H1 (cell line): ENCODE measurements around the gene RANBP6. TPM values are rescaled to one million over a fixed set of nuclear protein-coding genes. Genes with fewer than 3 reads are reported as not detected.
A peak's percentile ranks its signal among the peaks of the same experiment; 100 is the strongest.

Source experiments
- CTCF ChIA-PET: fragments of 300-600 bp; sonication (Branson Sonifier 250); formaldehyde crosslinking; loops from one replicate; lab custom pipeline; 2021; ENCODE audit not compliant: partially characterized antibody; lab: Charles Lee
- POLR2A ChIA-PET: fragments of 300-600 bp; sonication (Branson Sonifier 250); formaldehyde crosslinking; loops from one replicate; lab custom pipeline; 2021; ENCODE audit warnings: inconsistent platforms; ENCODE audit not compliant: partially characterized antibody; lab: Charles Lee
- DNase-seq, 2 experiments: peaks; one replicate each; pipeline versions ENCODE4 v3.0.0 to v3.0.0-alpha.2; 2010 to 2022; ENCODE audit warnings: low spot score in 2 of 2, low read depth in 1 of 2, mixed read lengths in 1 of 2
- FAIRE-seq: peaks from 2 replicates; lab custom pipeline; 2011; peaks lifted over from hg19 to GRCh38; lab: Jason Lieb, UNC
- H2AFZ ChIP-seq: 2 replicates; pipeline ENCODE4 v1.8.1; 2012; ENCODE audit warnings: low read length, inconsistent platforms
- H2AK5ac ChIP-seq: 2 replicates; pipeline ENCODE4 v1.6.1; 2013; ENCODE audit warnings: low read depth, low read length
- H2BK120ac ChIP-seq: replicated peaks from 2 replicates; pipeline ENCODE3; 2013; ENCODE audit warnings: low read depth, low read length, inconsistent platforms
- H2BK12ac ChIP-seq: 2 replicates; pipeline ENCODE4 v1.6.1; 2013; ENCODE audit warnings: low read depth, low read length
- H2BK15ac ChIP-seq: 2 replicates; pipeline ENCODE4 v1.6.1; 2013; ENCODE audit warnings: low read length
- H2BK20ac ChIP-seq: 2 replicates; pipeline ENCODE4 v1.6.1; 2013; ENCODE audit warnings: low read length
- H2BK5ac ChIP-seq: 2 replicates; pipeline ENCODE4 v1.6.1; 2013; ENCODE audit warnings: low read depth, low read length
- H3K14ac ChIP-seq: 2 replicates; pipeline ENCODE4 v1.6.1; 2013; ENCODE audit warnings: inconsistent platforms; ENCODE audit not compliant: insufficient read length
- H3K18ac ChIP-seq: 2 replicates; pipeline ENCODE4 v1.6.1; 2013; ENCODE audit warnings: low read length; ENCODE audit errors: extremely low read depth
- H3K23ac ChIP-seq: 2 replicates; pipeline ENCODE4 v1.6.1; 2013; ENCODE audit warnings: inconsistent platforms; ENCODE audit not compliant: insufficient read length
- H3K23me2 ChIP-seq: 2 replicates; pipeline ENCODE4 v1.6.1; 2013; ENCODE audit warnings: low read depth, low read length
- H3K27ac ChIP-seq: 2 replicates; pipeline ENCODE4 v1.6.1; 2011; ENCODE audit warnings: low read depth, low read length, inconsistent platforms
- H3K27me3 ChIP-seq, 4 experiments: replicated peaks in 1 of 4; 1 replicate in 1 of 4; 2 replicates in 3 of 4; pipeline versions ENCODE4 v1.6.1 to v1.8.1; 2011 to 2013; ENCODE audit warnings: low read length in 3 of 4, mild to moderate bottlenecking in 3 of 4, inconsistent platforms in 2 of 4, mixed read lengths in 2 of 4, moderate library complexity in 1 of 4; ENCODE audit not compliant: control insufficient read depth in 3 of 4, insufficient read depth in 3 of 4; ENCODE audit errors: extremely low read depth in 1 of 4
- H3K36me3 ChIP-seq, 4 experiments: 2 replicates each; pipeline versions ENCODE4 v1.6.1 to v1.8.1; 2011 to 2013; ENCODE audit warnings: mild to moderate bottlenecking in 4 of 4, low read length in 3 of 4, moderate library complexity in 2 of 4, control low read depth in 1 of 4, inconsistent platforms in 1 of 4; ENCODE audit not compliant: insufficient read depth in 4 of 4, control insufficient read depth in 2 of 4
- H3K4ac ChIP-seq: replicated peaks from 2 replicates; pipeline ENCODE3; 2013; ENCODE audit warnings: low read length, low read depth, mixed read lengths, inconsistent platforms; ENCODE audit not compliant: insufficient read length
- H3K4me1 ChIP-seq, 4 experiments: replicated peaks in 1 of 4; 1 replicate in 1 of 4; 2 replicates in 3 of 4; pipeline versions ENCODE4 v1.6.1 to v1.8.1; 2011 to 2013; ENCODE audit warnings: low read length in 3 of 4, inconsistent platforms in 2 of 4, mixed read lengths in 1 of 4; ENCODE audit not compliant: insufficient read depth in 4 of 4, control insufficient read depth in 3 of 4
- H3K4me2 ChIP-seq, 2 experiments: 2 replicates each; pipeline versions ENCODE4 v1.6.1 to v1.8.1; 2011 to 2013; ENCODE audit warnings: low read depth in 2 of 2, low read length in 2 of 2, control low read depth in 1 of 2, inconsistent platforms in 1 of 2, mild to moderate bottlenecking in 1 of 2; ENCODE audit not compliant: insufficient read depth in 1 of 2
- H3K4me3 ChIP-seq, 4 experiments: fragments of 200-600, 300-600 bp in 1 of 4; sonication (generic), shearing (Covaris generic), sonication (Bioruptor Twin) in 1 of 4; 2 replicates each; pipeline versions ENCODE4 v1.5.1 to v1.8.1; 2011 to 2016; ENCODE audit warnings: low read length in 4 of 4, low read depth in 3 of 4, control low read depth in 2 of 4, inconsistent platforms in 2 of 4, mild to moderate bottlenecking in 2 of 4, mixed read lengths in 1 of 4, moderate library complexity in 1 of 4; ENCODE audit not compliant: insufficient read depth in 2 of 4; ENCODE audit errors: extremely low read depth in 1 of 4
- H3K56ac ChIP-seq: replicated peaks from 2 replicates; pipeline ENCODE3; 2013; ENCODE audit warnings: low read depth, mild to moderate bottlenecking, mixed read lengths, low read length, inconsistent platforms; ENCODE audit not compliant: insufficient read length
- H3K79me1 ChIP-seq: 2 replicates; pipeline ENCODE4 v1.6.1; 2013; ENCODE audit warnings: low read depth, low read length, control low read depth
- H3K79me2 ChIP-seq, 2 experiments: 2 replicates each; pipeline versions ENCODE4 v1.6.1 to v1.8.1; 2012 to 2013; ENCODE audit warnings: low read length in 2 of 2, mild to moderate bottlenecking in 2 of 2, inconsistent platforms in 1 of 2; ENCODE audit not compliant: insufficient read depth in 2 of 2, control insufficient read depth in 1 of 2
- H3K9ac ChIP-seq, 4 experiments: replicated peaks in 1 of 4; 1 replicate in 1 of 4; 2 replicates in 3 of 4; pipeline versions ENCODE4 v1.6.1 to v1.8.1; 2011 to 2013; ENCODE audit warnings: low read depth in 3 of 4, low read length in 3 of 4, control low read depth in 2 of 4, mild to moderate bottlenecking in 2 of 4, moderate library complexity in 2 of 4, inconsistent platforms in 1 of 4; ENCODE audit errors: extremely low read depth in 1 of 4
- H3K9me3 ChIP-seq, 2 experiments: 2 replicates each; pipeline versions ENCODE4 v1.6.1 to v1.8.1; 2012 to 2013; ENCODE audit warnings: mild to moderate bottlenecking in 2 of 2, moderate library complexity in 2 of 2, control low read depth in 1 of 2, inconsistent platforms in 1 of 2, low read depth in 1 of 2, low read length in 1 of 2, mixed read lengths in 1 of 2; ENCODE audit not compliant: insufficient read depth in 2 of 2
- H4K20me1 ChIP-seq, 2 experiments: replicated peaks in 1 of 2; 2 replicates each; pipeline versions ENCODE3 to v1.8.1; 2011 to 2013; ENCODE audit warnings: inconsistent platforms in 2 of 2, low read length in 2 of 2, mild to moderate bottlenecking in 1 of 2; ENCODE audit not compliant: insufficient read depth in 2 of 2, control insufficient read depth in 1 of 2
- H4K5ac ChIP-seq: 2 replicates; pipeline ENCODE4 v1.6.1; 2013; ENCODE audit warnings: low read length, low read depth, mixed read lengths, inconsistent platforms; ENCODE audit not compliant: insufficient read length
- H4K8ac ChIP-seq: 2 replicates; pipeline ENCODE4 v1.8.0; 2013; ENCODE audit warnings: mild to moderate bottlenecking, moderate library complexity, low read length, inconsistent platforms; ENCODE audit not compliant: insufficient read depth; ENCODE audit errors: extremely low read depth
- H4K91ac ChIP-seq: replicated peaks from 2 replicates; pipeline ENCODE3; 2013; ENCODE audit warnings: low read length, mixed read lengths, inconsistent platforms; ENCODE audit not compliant: insufficient read length
- CEBPB ChIP-seq: IDR thresholded peaks from 2 replicates; pipeline ENCODE4 v1.6.1; 2012; ENCODE audit warnings: low read depth, low read length
- CTCF ChIP-seq, 3 experiments: IDR thresholded peaks; 1 replicate in 2 of 3; 2 replicates in 1 of 3; pipeline versions ENCODE4 v1.5.1 to v1.6.1; 2011; ENCODE audit warnings: low read length in 3 of 3, mild to moderate bottlenecking in 3 of 3, inconsistent platforms in 2 of 3, low read depth in 1 of 3, moderate library complexity in 1 of 3; ENCODE audit not compliant: insufficient read depth in 1 of 3; ENCODE audit errors: control extremely low read depth in 1 of 3
- GTF2F1 ChIP-seq: IDR thresholded peaks from 2 replicates; pipeline ENCODE4 v1.6.1; 2012; ENCODE audit warnings: low read depth, low read length, improper control_type of control experiment, borderline replicate concordance
- MAFK ChIP-seq: IDR thresholded peaks from 2 replicates; pipeline ENCODE4 v1.6.1; 2012; ENCODE audit warnings: low read depth, mild to moderate bottlenecking, improper control_type of control experiment, low read length
- POLR2A ChIP-seq, 2 experiments: IDR thresholded peaks; 1 replicate in 1 of 2; 2 replicates in 1 of 2; pipeline ENCODE4 v1.6.1; 2011; ENCODE audit warnings: low read depth in 2 of 2, low read length in 2 of 2, mild to moderate bottlenecking in 2 of 2; ENCODE audit errors: control extremely low read depth in 1 of 2
- RAD21 ChIP-seq, 2 experiments: IDR thresholded peaks in 1 of 2; conservative IDR thresholded peaks in 1 of 2; 2 replicates each; pipeline ENCODE4 v1.6.1; 2011; ENCODE audit warnings: low read depth in 2 of 2, low read length in 2 of 2, improper control_type of control experiment in 1 of 2, inconsistent platforms in 1 of 2, mild to moderate bottlenecking in 1 of 2, moderate library complexity in 1 of 2
- TBP ChIP-seq: IDR thresholded peaks from 2 replicates; pipeline ENCODE4 v1.6.1; 2011; ENCODE audit warnings: low read depth, low read length, improper control_type of control experiment
- WGBS, 2 experiments: shearing (Covaris generic) in 1 of 2; methylation state at CpG; one replicate each; pipeline versions ENCODE4 v1.1.6 to v1.1.7; 2013 to 2015; ENCODE audit warnings: low lambda C conversion rate in 2 of 2, mixed read lengths in 2 of 2, inconsistent platforms in 1 of 2, low coverage in 1 of 2, missing lambda C conversion rate in 1 of 2; ENCODE audit not compliant: insufficient replicate concordance in 2 of 2, insufficient coverage in 1 of 2, insufficient read length in 1 of 2; ENCODE audit errors: extremely low coverage in 1 of 2, missing lambda C conversion rate in 1 of 2; 5-methylcytosine and 5-hydroxymethylcytosine counted together
- polyA plus RNA-seq, 7 experiments: library from polyadenylated mRNA; depleted of rRNA in 3 of 7; stranded (reverse) in 5 of 7; unstranded in 2 of 7; fragments of >200 nt in 5 of 7; fragments of 200-250 nt in 2 of 7; gene quantifications; 1 replicate in 5 of 7; 2 replicates in 1 of 7; 4 replicates in 1 of 7; pipeline versions ENCODE4 v1.2.1 to v1.2.3, GENCODE V29; 2011 to 2013; ENCODE audit warnings: missing spikeins in 2 of 7, mixed read lengths in 2 of 7
- total RNA-seq: library from RNA; stranded (reverse); fragmentation: NEBNext Ultra II Directional; extraction: Animal tissue kit (Norgen Biotek cat#: 25700); gene quantifications from 2 replicates; pipeline ENCODE4 v1.2.1, GENCODE V29; 2021

Gene RANBP6
- total and polyA plus RNA-seq, 2 of the 8 experiments (the other 6 are each of a cell fraction or from before 2014, with no cell fraction given): 5.7 to 18.8 TPM

GRCh38 chr9:6055216-6055615 lies 39.8 kb upstream of the RANBP6 start:
- Histone ChIP-seq H3K9me3 (no peaks in the 10 kb centered on the region), H2BK5ac (no peak overlapping the region), H3K4me2 (no peak overlapping the region), H2AFZ (no peak overlapping the region), H3K4ac (no peak overlapping the region), H3K27me3 (no peaks in the 10 kb centered on the region), H3K36me3 (no peaks in the 10 kb centered on the region), H3K23ac (no peak overlapping the region), H3K18ac (no peak overlapping the region), H2BK20ac (no peak overlapping the region), H2BK120ac (no peak overlapping the region), H2BK12ac (no peak overlapping the region), H4K5ac (no peak overlapping the region), H3K14ac (no peak overlapping the region), H3K79me2 (no peaks in the 10 kb centered on the region), H3K23me2 (no peaks in the 10 kb centered on the region; the same call in 1 of the 2 replicates), H3K79me1 (no peaks in the 10 kb centered on the region), H2AK5ac (no peak overlapping the region), H4K8ac (no peak overlapping the region), H2BK15ac (no peak overlapping the region), H3K56ac (no peak overlapping the region), H3K27ac (no peak overlapping the region), H4K20me1 (no peaks in the 10 kb centered on the region), H4K91ac (no peak overlapping the region), H3K4me3 (no peak overlapping the region), H3K4me1 (0 out of 7 replicates have a peak, but pooled peaks cover 0 to 4% (median 0%) of the 10 kb centered on the region in 4 experiments), H3K9ac (no peak overlapping the region)
- DNase-seq (no peak), FAIRE-seq (peak; percentile 78)
- TF ChIP-seq GTF2F1 (no peak), MAFK (peak; percentile 30; the same call in 1 of the 2 replicates), CEBPB (peak; percentile 49; the same call in 1 of the 2 replicates), CTCF (IDR thresholded peaks at IDR 0.05; ENCODE audit: control extremely low read depth in 1 of 3, insufficient read depth in 1 of 3, low read depth in 1 of 3, low read length in 3 of 3) (peak in 2 of 3 experiments; percentile 56 to 59; a peak in 3 of 4 replicates), POLR2A (IDR thresholded peaks at IDR 0.05; ENCODE audit: control extremely low read depth in 1 of 2, low read depth in 2 of 2, low read length in 2 of 2) (no peak), RAD21 (IDR thresholded peaks at IDR 0.05 in 1 of 2, conservative IDR thresholded peaks at IDR 0.05 in 1 of 2; ENCODE audit: low read depth in 2 of 2, low read length in 2 of 2) (peak; percentile 92 to 95), TBP (no peak)
- ChIA-PET CTCF (interaction anchor here (0.6 to 3.2 kb wide), 8 partner anchors 10 to 255 kb away, joined by 3 to 17 read pairs (median 9); no protein-coding TSS in a partner anchor), POLR2A (no interaction called here)
- WGBS, 2 experiments: 54% methylated on average over 2 of the region's 2 CpGs; no CpG with 5 or more reads in 1 of the 2 experiments
